Prostate gland (tissue), 2 donors: ENCODE data around the gene SEMA3E. TPM values are rescaled to one million over a fixed set of nuclear protein-coding genes. Genes with fewer than 3 reads are reported as not detected.
A peak's percentile ranks its signal among the peaks of the same experiment; 100 is the strongest.

Experiments used
- DNase-seq: peaks from one replicate; pipeline ENCODE4 v3.0.0-alpha.2; 2019; ENCODE audit warnings: low spot score
- H3K27ac ChIP-seq, 2 donors: fragments of 200-600 bp; sonication (generic); 2 replicates each; pipeline ENCODE4 v1.5.1; 2017 to 2019
- H3K27me3 ChIP-seq: fragments of 200-600 bp; sonication (generic); replicated peaks from 2 replicates; pipeline ENCODE4 v1.5.1; 2019; ENCODE audit not compliant: insufficient read depth
- H3K36me3 ChIP-seq, 2 donors: fragments of 200-600 bp; sonication (generic); 1 replicate in 1 of 2; 2 replicates in 1 of 2; pipeline versions ENCODE4 v1.5.1 to v1.8.1; 2017 to 2019
- H3K4me1 ChIP-seq: fragments of 200-600 bp; sonication (generic); replicated peaks from 2 replicates; pipeline ENCODE4 v1.5.1; 2019
- H3K4me3 ChIP-seq, 2 donors: fragments of 200-600 bp; sonication (generic); 2 replicates each; pipeline ENCODE4 v1.5.1; 2017 to 2019
- H3K9me3 ChIP-seq: fragments of 200-600 bp; sonication (generic); 2 replicates; pipeline ENCODE4 v1.5.1; 2017
- POLR2A ChIP-seq: fragments of 450-650 bp; IDR thresholded peaks from one replicate; pipeline ENCODE4 v1.6.1; 2016; ENCODE audit warnings: antibody characterized with exemption, mild to moderate bottlenecking
- POLR2AphosphoS5 ChIP-seq: sonication (generic); formaldehyde crosslinking; IDR thresholded peaks from one replicate; pipeline ENCODE4 v1.6.1; 2017; ENCODE audit warnings: antibody characterized with exemption
- WGBS: methylation state at CpG from one replicate; pipeline ENCODE4 v1.1.5; 2018; 5-methylcytosine and 5-hydroxymethylcytosine counted together
- intact Hi-C: fragments of 100-400 bp; cut with DNase I; formaldehyde crosslinking; loops from one replicate; pipeline ENCODE4 v1.14.2; 2022
- total RNA-seq, 2 donors: library from RNA; depleted of rRNA; stranded (reverse); fragments of >200 nt; gene quantifications; one replicate each; pipeline ENCODE4 v1.1.0, GENCODE V29; 2016
- TF ChIP-seq, protein P1 (sequence below), 4 experiments: fragments of 200-600 bp in 2 of 4; fragments of 450-650 bp in 2 of 4; sonication (generic) in 2 of 4; IDR thresholded peaks; 1 replicate in 3 of 4; 2 replicates in 1 of 4; pipeline ENCODE4 v1.5.1; 2016 to 2019; ENCODE audit warnings: antibody characterized with exemption in 4 of 4, mild to moderate bottlenecking in 2 of 4, moderate library complexity in 2 of 4

Gene SEMA3E
- total RNA-seq, 2 donors from 2014 or later = 2.6 to 4.8 TPM

DNA sequence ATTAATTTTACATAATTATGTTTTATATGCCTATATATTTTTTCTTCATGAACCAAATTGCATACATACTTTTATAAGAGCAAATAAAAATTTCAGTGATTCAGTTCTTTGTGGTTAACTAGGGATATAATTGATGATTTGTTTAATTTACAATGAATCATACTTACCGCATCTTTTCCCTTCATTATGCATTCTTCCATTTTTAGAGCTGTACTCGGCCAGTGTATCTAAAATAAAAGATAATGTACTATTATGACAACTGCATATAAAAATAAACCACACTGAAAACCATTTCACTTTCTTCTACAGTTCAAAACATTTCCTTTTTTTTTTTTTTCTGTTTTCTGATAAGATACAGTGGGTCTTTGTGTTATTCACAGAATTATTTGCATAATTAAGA, 179.9 kb downstream of the SEMA3E start:
- WGBS = 65% methylated on average over 2 of the region's 2 CpGs
- H3K27ac ChIP-seq = no peak overlapping the region
- H3K36me3 ChIP-seq = no peaks in the 10 kb centered on the region
- H3K9me3 ChIP-seq = no peaks in the 10 kb centered on the region
- no peak overlapping the region for H3K4me3 ChIP-seq
- H3K27me3 ChIP-seq = no peaks in the 10 kb centered on the region
- intact Hi-C loops = no loop called here
- DNase-seq = no peak
- no peaks in the 10 kb centered on the region for H3K4me1 ChIP-seq
- TF ChIP-seq POLR2A = no peak
- TF ChIP-seq, protein P1, sequence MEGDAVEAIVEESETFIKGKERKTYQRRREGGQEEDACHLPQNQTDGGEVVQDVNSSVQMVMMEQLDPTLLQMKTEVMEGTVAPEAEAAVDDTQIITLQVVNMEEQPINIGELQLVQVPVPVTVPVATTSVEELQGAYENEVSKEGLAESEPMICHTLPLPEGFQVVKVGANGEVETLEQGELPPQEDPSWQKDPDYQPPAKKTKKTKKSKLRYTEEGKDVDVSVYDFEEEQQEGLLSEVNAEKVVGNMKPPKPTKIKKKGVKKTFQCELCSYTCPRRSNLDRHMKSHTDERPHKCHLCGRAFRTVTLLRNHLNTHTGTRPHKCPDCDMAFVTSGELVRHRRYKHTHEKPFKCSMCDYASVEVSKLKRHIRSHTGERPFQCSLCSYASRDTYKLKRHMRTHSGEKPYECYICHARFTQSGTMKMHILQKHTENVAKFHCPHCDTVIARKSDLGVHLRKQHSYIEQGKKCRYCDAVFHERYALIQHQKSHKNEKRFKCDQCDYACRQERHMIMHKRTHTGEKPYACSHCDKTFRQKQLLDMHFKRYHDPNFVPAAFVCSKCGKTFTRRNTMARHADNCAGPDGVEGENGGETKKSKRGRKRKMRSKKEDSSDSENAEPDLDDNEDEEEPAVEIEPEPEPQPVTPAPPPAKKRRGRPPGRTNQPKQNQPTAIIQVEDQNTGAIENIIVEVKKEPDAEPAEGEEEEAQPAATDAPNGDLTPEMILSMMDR (IDR thresholded peaks at IDR 0.05) = no peak
- no peak for TF ChIP-seq POLR2AphosphoS5

DNA sequence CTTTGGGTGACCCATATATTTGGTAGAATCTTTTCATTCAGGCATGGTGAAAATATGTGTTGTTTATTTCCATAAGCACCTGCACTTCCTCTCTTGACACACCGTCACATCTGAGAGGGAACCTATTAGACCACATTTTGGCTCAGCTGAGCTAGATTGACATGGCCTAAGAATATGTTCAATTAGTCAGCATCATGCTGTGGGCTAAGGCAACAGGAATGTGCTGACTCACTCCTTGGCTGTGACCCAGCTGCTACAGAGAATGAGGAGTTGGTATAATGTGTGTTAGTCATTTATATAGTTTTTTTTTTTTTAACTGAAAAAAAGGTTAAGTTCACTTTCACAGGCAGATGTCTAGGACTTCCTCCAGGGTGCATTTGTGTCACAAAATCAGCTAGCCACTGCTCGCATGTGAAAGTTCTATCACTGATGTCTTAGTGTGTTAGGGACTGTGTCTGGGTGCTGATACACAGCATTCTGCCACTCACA, 180.6 kb downstream of the SEMA3E start:
- peak; percentile 51 for DNase-seq
- H3K27ac ChIP-seq = no peak overlapping the region
- H3K4me3 ChIP-seq = no peak overlapping the region
- TF ChIP-seq, protein P1 (IDR thresholded peaks at IDR 0.05) = no peak
- peak; percentile 54 for TF ChIP-seq POLR2AphosphoS5
- no peak for TF ChIP-seq POLR2A
- no peaks in the 10 kb centered on the region for H3K4me1 ChIP-seq
- intact Hi-C loops = no loop called here
- no peaks in the 10 kb centered on the region for H3K27me3 ChIP-seq
- 42% methylated on average over 2 of the region's 2 CpGs for WGBS
- no peaks in the 10 kb centered on the region for H3K9me3 ChIP-seq
- H3K36me3 ChIP-seq = no peaks in the 10 kb centered on the region

- intact Hi-C loops = no loop called here
- no peak for DNase-seq
- WGBS = 98% methylated on average over 4 of the region's 4 CpGs
- Histone ChIP-seq H3K4me3 (no peak overlapping the region), H3K27me3 (no peaks in the 10 kb centered on the region), H3K27ac (no peak overlapping the region), H3K4me1 (no peaks in the 10 kb centered on the region), H3K36me3 (no peaks in the 10 kb centered on the region), H3K9me3 (no peaks in the 10 kb centered on the region)
- no peak for TF ChIP-seq POLR2AphosphoS5
- TF ChIP-seq POLR2A = no peak
- TF ChIP-seq, protein P1 (IDR thresholded peaks at IDR 0.05) = no peak
Measured at GRCh38 chr7:83467493-83467892, 181.4 kb downstream of the SEMA3E start.

DNA sequence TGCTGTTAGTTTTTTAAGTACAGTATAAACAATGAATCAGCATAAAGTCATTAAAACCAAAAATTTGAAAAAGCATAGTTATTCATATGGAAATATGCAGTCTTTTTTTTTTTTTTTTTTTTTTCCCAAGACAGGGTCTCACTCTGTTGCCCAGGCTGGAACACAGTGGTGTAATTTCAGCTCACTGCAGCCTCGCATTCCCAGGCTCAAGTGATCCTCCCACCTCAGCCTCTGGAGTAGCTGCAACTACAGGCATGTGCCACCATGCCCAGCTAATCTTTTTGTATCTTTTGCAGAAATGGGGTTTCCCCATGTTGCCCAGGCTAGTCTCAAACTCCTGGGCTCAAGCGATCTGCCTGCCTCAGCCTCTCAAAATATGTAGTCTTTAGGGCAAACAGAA, 182.0 kb downstream of the SEMA3E start:
- no peak for DNase-seq
- Histone ChIP-seq H3K27ac (no peak overlapping the region), H3K27me3 (no peaks in the 10 kb centered on the region), H3K4me1 (no peaks in the 10 kb centered on the region), H3K36me3 (no peaks in the 10 kb centered on the region), H3K9me3 (no peaks in the 10 kb centered on the region), H3K4me3 (no peak overlapping the region)
- WGBS = 85% methylated on average over 2 of the region's 2 CpGs
- intact Hi-C loops = no loop called here
- TF ChIP-seq POLR2A (no peak), POLR2AphosphoS5 (no peak)
- TF ChIP-seq, protein P1 (IDR thresholded peaks at IDR 0.05) = no peak

DNA sequence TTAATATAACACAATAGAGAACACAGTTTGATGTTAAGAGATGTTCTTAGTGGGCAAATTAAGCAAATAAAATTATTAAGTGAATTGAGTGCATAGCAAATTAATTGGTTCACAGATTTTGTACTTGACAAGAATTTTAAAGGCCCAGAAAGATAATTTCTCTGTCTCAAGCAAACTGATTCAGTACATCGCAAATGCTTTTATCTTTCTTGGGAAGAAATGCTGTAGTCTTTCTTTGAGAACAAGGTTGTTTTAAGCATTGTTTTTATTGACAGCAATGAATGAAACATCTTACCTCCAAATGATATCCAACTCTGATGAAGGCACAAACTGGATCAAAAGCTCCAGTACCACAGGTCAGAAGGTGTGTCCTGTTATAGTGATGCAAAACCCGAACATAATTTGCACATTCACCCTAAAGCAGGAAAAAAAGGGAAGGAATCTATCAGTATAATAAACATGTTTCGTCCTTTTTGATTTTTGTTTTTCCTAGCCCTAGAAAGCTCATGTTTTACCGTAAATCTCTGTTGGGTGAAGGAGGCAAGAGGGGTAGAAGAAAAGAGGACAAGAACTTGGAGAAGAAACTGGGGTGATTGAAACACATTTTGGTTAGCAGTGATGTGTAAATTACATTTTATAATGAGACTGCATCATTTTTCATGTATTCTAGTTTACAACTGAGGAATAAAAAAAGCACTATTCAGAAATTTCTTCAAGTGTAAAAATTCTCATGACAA, 182.6 kb downstream of the SEMA3E start:
- H3K36me3 ChIP-seq = no peaks in the 10 kb centered on the region
- TF ChIP-seq POLR2A (no peak), POLR2AphosphoS5 (no peak)
- TF ChIP-seq, protein P1 (IDR thresholded peaks at IDR 0.05) = no peak
- H3K4me3 ChIP-seq = no peak overlapping the region
- no peaks in the 10 kb centered on the region for H3K9me3 ChIP-seq
- no peak overlapping the region for H3K27ac ChIP-seq
- intact Hi-C loops = no loop called here
- H3K4me1 ChIP-seq = no peaks in the 10 kb centered on the region
- no peaks in the 10 kb centered on the region for H3K27me3 ChIP-seq
- 66% methylated on average over 4 of the region's 4 CpGs for WGBS
- no peak for DNase-seq
